Heart left ventricle (tissue), 13 donors: ENCODE measurements around the gene OR11L1.

Experiments used
- POLR2A ChIP-seq, 2 donors: fragments of 450-650 bp; IDR thresholded peaks; one replicate each; pipeline ENCODE4 v1.6.1; 2017; ENCODE audit warnings: antibody characterized with exemption in 2 of 2, mild to moderate bottlenecking in 2 of 2, moderate library complexity in 2 of 2
- TF ChIP-seq, protein P1 (sequence below), 12 donors: fragments of 200-600 bp; sonication (generic) in 4 of 12; IDR thresholded peaks; one replicate each; pipeline versions ENCODE4 v1.5.0 to v1.8.0; 2018 to 2022; ENCODE audit warnings: antibody characterized with exemption in 12 of 12, mild to moderate bottlenecking in 5 of 12
- donor health status: ischemic (EF 13 %, LVEDD 7.1; RV severe dilation, severe dysfunction).
- donor health status: DM: no; HTN: yes; CAD: no.
- donor health status: DM: no; HTN: no; CAD: no.
- donor health status: ischemic (EF 25% LVEDD 6.9; RV normal size, moderate dysfunction).
- donor health status: ischemic (EF 25% LVEDD 5.7; RV mildly dilated, moderate dysfunction).
- donor health status: ischemic (EF 35%, LVEDD 5.7; RV mildly dilated, moderate dysfunction).
- donor health status: nonischemic (EF 11% LVEDD 7.7; RV severe dilation, severe dysfunction).
- donor health status: DM: yes; HTN: yes; CAD: no.
- donor health status: PGD.
- donor health status: ischemic (EF 29% LVEDD 5.4; RV normal size, mild dysfunction).
- donor health status: nonischemic (EF 23%, LVEDD 6.1; RV moderate dilation, normal function).

DNA sequence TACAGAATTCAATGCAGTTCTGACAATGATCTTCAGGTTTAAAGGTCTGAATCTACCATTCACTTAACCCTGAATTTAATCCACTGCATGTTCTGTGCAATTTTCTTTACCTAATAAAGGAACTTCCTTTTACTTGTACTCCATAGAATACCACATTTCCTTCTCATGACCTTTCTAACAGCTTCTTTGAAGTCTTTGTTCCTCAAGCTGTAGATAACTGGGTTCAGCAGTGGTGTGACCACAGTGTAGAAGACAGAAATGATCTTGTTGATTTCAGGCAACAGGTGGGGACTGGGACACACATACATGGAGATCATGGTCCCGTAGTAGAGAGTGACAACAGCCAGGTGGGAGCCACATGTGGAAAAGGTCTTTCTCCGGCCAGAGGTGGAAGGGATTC, 878 bp downstream of the OR11L1 start:
- TF ChIP-seq, protein P1, sequence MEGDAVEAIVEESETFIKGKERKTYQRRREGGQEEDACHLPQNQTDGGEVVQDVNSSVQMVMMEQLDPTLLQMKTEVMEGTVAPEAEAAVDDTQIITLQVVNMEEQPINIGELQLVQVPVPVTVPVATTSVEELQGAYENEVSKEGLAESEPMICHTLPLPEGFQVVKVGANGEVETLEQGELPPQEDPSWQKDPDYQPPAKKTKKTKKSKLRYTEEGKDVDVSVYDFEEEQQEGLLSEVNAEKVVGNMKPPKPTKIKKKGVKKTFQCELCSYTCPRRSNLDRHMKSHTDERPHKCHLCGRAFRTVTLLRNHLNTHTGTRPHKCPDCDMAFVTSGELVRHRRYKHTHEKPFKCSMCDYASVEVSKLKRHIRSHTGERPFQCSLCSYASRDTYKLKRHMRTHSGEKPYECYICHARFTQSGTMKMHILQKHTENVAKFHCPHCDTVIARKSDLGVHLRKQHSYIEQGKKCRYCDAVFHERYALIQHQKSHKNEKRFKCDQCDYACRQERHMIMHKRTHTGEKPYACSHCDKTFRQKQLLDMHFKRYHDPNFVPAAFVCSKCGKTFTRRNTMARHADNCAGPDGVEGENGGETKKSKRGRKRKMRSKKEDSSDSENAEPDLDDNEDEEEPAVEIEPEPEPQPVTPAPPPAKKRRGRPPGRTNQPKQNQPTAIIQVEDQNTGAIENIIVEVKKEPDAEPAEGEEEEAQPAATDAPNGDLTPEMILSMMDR (IDR thresholded peaks at IDR 0.05), result no peak
- TF ChIP-seq POLR2A (IDR thresholded peaks at IDR 0.05), result no peak
